Fibroblast of gingiva (primary cell): ENCODE data around the gene CCDC30.
"Not testable (repeated sequence)": the region's sequence is repeated elsewhere in the genome, so short reads cannot be mapped to it uniquely, and the experiment has no call there.

Experiments used
- DNase-seq: peaks from one replicate; pipeline ENCODE4 v3.0.0-alpha.2; 2011; ENCODE audit warnings: low read depth

The CCDC30 gene

GRCh38 chr1:42657981-42658876 is 195.1 kb downstream of the CCDC30 start, which contains the start of gene PPIH:
Gene PPIH, plus strand, starts transcription at chr1:42658423. Its CDS starts 24 bp downstream, at chr1:42658447.
- peak; percentile 88 for DNase-seq

GRCh38 chr1:42658877-42659337 is 195.8 kb downstream of the CCDC30 start:
- peak; percentile 7 for DNase-seq

- DNase-seq: no peak
Measured at GRCh38 chr1:42660907-42661500, 197.9 kb downstream of the CCDC30 start.

DNA sequence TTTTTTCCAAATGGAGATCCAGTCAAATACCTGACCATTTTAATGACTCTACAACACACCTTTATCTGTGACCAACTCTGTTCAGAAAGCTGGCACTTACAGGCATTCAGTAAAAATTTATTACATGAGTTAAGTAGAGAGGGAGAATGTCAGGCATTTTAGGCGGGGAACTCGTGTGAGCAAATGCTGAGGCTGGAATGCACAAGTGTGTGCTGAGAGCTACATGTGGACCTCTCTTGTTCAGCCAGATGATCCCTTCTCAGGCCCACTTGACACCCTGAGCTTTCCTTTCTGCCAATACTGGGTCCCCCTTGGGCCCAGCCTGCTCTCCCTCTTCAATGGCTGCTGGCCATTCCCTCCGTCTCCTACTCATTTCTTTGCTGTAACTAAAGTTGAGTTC is 206.8 kb downstream of the CCDC30 start:
- no peak for DNase-seq

DNA sequence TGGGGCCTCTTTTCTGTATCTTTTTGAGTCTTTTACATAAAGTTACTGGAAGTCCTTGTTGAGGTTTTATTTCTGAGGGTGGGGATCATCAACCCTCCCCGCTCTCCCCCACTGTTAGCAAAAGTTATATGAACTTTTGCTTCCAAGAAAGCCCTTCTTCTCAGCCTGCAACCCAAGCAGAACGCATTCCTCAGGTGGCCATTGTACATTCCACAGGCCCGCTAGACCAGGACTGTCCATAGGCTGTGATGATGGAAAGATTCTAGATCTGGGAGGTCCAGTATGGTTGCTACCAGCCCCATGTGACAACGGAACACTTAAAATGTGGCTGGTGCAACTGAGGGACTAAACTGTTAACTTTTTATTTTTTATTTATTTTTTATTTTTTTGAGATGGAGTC is 207.3 kb downstream of the CCDC30 start:
- no peak for DNase-seq

DNA sequence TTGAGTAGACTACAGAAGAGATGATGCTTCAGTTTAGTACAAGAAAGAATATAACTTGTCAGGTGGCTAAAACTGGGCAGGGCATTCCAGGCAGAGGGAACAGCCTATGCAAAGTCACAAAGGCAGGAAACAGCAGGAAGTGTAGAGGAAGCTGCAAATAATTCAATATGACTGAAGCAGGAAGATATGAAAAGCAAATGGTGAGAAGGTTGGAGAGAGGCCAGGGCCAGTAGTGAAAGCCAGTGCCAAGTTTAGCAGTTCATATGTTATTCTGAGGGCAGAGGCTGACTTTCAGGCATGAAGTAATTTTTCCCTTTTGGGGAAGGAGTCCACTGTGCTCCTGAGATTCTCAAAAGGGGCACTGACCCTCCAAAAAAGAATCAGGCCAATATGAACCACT is 211.1 kb downstream of the CCDC30 start:
- no peak for DNase-seq

- DNase-seq: no peak
Measured at GRCh38 chr1:42674682-42675081, 211.6 kb downstream of the CCDC30 start.

DNA sequence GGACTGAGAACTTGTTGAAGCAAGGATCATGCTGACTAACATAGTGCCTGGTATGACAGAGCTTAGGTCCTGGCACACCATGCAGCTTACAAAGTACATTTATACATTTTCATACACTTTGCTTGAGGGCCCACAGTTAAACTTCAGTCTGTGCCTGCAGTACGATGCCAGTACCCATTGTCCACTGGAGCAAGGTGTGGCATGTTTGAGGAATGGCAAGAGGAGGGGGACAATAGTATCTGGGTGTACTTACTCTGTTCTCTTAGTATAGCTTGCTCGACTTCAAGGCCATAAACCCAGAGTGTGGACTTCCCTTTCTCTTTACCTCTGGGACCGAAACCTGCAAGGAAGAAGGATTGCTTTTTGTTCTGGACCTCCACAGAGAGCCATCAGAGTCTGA is 212.4 kb downstream of the CCDC30 start:
- no peak for DNase-seq

GRCh38 chr1:42676534-42677087 is 213.5 kb downstream of the CCDC30 start:
- no peak for DNase-seq

DNA sequence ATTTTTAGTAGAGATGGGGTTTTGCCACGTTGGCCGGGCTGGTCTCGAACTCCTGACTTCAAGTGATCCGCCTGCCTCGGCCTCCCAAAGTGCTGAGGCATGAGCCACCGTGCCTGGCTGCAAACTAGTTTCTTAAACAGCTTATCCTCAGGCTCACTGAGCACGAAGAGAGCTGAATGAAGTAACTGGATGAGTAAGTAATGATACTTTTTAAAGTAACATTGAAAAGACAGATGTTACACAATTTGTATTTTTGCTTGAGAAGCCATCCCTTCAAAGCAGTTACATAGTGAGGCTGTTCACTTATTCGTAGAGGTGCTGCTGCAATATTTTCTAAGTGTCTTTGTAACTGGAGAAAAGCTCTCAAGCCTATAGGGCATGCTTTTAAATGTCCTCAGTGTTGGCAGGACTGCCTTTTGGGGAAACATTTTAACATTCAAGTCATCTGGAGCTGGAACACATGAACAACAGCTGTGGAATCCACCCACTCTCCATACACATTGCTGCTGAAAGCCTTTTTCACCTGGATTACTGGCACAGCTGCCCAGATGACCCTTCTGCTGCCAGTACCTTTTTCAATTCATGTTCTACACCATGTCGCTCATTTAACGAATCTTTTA is 216.4 kb downstream of the CCDC30 start:
- peak; percentile 64 for DNase-seq

GRCh38 chr1:42680055-42680454 is 217.0 kb downstream of the CCDC30 start:
- DNase-seq: peak; percentile 35

GRCh38 chr1:42680921-42681683 is 218.0 kb downstream of the CCDC30 start:
- DNase-seq: no peak

- peak; percentile 99 for DNase-seq
Measured at GRCh38 chr1:42681741-42682483, 218.8 kb downstream of the CCDC30 start, which contains the start of gene YBX1. Gene YBX1, plus strand, starts transcription at chr1:42682418. Its CDS starts 148 bp downstream, at chr1:42682566.

DNA sequence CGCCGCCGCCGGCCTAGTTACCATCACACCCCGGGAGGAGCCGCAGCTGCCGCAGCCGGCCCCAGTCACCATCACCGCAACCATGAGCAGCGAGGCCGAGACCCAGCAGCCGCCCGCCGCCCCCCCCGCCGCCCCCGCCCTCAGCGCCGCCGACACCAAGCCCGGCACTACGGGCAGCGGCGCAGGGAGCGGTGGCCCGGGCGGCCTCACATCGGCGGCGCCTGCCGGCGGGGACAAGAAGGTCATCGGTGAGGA is 219.3 kb downstream of the CCDC30 start:
- DNase-seq: not testable (repeated sequence)

DNA sequence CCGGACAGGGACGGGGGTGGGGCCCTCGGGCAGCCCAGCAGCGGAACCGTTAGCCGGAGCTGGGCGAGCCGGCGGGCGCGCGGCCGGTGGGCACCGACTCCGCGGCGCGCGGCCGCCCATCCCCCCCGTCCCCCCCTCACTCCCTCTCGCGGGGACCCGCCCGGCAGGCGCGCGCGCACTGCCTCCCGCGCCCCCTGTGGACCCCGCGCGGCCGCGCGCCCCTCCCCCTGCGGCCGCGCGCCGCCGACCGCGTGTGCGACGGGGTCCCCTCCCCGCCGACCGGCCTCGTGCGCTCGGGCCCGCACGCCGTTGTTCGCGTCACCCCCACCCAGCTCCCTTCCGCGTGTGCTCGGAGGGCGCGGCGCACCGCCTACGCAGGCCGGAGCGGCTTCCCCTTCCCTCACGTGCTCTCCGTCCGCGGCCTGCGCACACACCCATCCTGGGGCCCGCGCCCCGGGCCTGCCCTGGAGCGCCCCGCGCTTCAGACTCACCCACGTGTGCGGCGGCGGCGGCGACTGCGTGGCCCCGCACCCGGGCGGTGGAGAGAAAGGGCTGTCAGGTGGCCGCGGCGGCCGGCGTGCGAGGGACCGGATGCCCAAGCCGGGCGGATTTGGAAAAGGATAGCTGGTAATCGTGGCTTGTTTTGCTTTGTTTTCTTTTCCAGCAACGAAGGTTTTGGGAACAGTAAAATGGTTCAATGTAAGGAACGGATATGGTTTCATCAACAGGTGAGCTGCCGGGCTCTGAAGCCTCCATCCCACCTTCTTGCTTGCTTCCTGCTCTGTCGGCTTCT is 219.8 kb downstream of the CCDC30 start:
- DNase-seq: peak; percentile 70

DNA sequence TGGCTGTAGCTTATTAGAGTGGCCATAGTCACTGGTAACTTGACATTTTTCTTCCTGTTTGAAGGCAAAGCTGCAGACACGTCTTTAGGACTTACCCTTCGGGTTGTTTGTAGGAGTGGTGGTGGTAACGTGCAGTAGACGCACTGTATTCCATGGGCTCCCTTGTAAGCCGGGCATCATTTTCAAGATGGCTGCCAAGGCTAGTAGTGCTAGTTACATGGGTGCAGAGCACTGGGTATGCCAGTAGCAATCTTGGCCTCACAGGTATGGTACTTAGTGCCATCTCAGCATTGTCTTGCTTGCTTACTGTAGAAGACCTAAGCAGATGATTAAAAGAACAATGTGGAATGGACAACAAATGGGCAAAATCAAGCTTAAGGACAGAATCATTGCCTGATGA is 221.1 kb downstream of the CCDC30 start:
- peak; percentile 7 for DNase-seq

DNA sequence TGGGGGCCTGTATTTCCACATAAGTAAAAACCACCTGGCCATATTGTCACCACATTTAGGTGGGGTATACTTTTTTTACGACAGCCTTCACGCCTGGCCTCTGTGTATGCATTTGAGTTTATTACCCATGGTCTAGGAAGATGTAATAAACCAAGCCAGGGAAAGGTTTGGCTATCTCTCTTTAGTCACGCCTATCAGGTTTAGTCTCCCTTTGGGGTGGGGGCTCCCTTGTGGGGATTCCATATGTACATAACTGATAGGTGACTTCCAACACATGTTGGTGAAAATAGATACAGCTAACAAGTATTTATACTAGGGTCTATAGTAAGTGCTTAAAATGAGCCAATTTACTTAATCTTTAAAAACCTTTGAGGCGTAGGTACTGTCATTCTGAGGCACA is 223.3 kb downstream of the CCDC30 start:
- no peak for DNase-seq

- DNase-seq: no peak
Measured at GRCh38 chr1:42689912-42690311, 226.8 kb downstream of the CCDC30 start.

DNA sequence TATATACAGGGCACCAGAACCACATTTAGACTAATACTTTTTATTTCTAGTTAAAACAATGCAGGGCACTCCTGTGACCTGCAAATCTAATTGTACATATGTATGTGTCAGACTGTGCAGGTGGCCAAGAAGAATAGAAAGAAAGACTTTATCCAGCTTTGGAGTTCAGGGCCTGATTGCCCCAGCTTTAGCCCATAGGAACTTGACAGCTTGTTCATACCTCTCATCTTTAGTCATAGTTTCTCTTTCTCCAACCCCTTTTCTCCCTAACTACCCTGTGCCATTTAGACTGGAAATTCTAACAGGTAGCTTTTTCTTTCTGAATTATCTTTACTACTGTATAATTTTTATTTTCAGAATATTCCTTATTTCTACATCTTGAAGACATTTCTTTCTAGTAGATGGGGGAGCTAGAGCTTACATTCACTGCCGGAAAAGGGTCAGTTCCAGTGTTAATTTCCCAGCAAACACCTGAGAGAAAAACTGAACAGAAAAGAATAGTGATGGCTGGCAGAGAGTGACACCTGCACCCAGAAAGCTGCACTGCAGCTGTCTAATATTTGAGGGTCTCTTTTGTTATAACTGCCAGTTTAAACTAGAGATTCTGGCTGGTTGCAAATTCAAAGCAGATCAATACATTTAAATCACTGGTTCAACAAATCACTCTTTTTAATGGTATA is 227.5 kb downstream of the CCDC30 start:
- no peak for DNase-seq

GRCh38 chr1:42691157-42691498 is 228.0 kb downstream of the CCDC30 start:
- no peak for DNase-seq
